Measurements from ENCODE around the gene NKAIN2.

NKAIN2 gene

GRCh38 chr6:124607119-124607627, 803.5 kb downstream of the NKAIN2 start:
- no peak overlapping the region for H3K27ac ChIP-seq
- TF ChIP-seq CTCF (IDR thresholded peaks at IDR 0.05): no peak
- no peak for TF ChIP-seq ZFX (IDR thresholded peaks at IDR 0.05; ENCODE audit: borderline replicate concordance)

GRCh38 chr6:124613031-124613430, 809.4 kb downstream of the NKAIN2 start:
- TF ChIP-seq ZFX (IDR thresholded peaks at IDR 0.05; ENCODE audit: borderline replicate concordance) (no peak), CTCF (IDR thresholded peaks at IDR 0.05) (no peak)
- H3K27ac ChIP-seq: no peak overlapping the region

- no peak overlapping the region for H3K27ac ChIP-seq
- TF ChIP-seq ZFX (IDR thresholded peaks at IDR 0.05; ENCODE audit: borderline replicate concordance): no peak
- no peak for TF ChIP-seq CTCF (IDR thresholded peaks at IDR 0.05)
Measured at GRCh38 chr6:124622351-124622750, 818.7 kb downstream of the NKAIN2 start.

GRCh38 chr6:124633655-124634054, 830.0 kb downstream of the NKAIN2 start:
- no peak for TF ChIP-seq CTCF (IDR thresholded peaks at IDR 0.05)
- TF ChIP-seq ZFX (IDR thresholded peaks at IDR 0.05; ENCODE audit: borderline replicate concordance): no peak
- H3K27ac ChIP-seq: no peak overlapping the region

DNA sequence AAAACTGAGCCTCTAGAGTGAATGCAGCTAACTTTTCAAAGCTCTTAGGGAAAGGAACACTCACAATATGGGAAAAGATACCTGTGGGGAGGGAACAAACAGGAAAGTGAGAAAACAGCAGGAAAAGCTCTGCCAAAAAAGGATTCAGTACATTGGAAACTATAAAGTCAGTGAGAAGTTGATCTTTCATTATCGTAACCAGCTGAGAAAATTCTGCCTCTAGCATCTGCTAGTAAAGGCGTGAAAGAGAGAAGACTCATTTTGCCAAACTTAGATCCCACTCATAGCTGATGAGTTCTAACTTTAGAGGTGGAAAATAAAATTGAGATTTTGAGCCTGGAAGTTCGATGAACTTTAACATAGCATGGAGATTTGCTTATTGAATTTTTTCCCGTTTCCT, 836.8 kb downstream of the NKAIN2 start:
- H3K27ac ChIP-seq: no peak overlapping the region
- no peak for TF ChIP-seq ZFX (IDR thresholded peaks at IDR 0.05; ENCODE audit: borderline replicate concordance)
- no peak for TF ChIP-seq CTCF (IDR thresholded peaks at IDR 0.05)

GRCh38 chr6:124655866-124656265, 852.2 kb downstream of the NKAIN2 start:
- TF ChIP-seq CTCF (IDR thresholded peaks at IDR 0.05): no peak
- no peak for TF ChIP-seq ZFX (IDR thresholded peaks at IDR 0.05; ENCODE audit: borderline replicate concordance)
- H3K27ac ChIP-seq: no peak overlapping the region

DNA sequence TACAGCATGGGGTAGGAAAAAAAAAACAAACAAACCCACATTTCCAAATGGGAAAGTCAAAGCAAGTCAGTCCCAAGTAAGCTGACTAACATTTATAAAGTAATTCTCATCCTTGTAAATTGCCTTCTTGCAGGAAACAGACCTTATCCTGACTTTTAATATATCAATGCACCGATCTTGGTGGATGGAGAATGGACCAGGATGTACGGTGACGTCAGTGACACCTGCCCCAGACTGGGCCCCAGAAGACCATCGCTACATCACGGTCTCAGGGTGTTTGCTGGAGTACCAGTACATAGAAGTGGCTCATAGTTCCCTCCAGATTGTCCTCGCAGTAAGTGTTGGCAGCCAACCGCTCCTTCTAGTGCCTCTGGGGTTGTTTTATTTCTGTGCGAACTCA, 854.4 kb downstream of the NKAIN2 start:
- no peak overlapping the region for H3K27ac ChIP-seq
- no peak for TF ChIP-seq ZFX (IDR thresholded peaks at IDR 0.05; ENCODE audit: borderline replicate concordance)
- no peak for TF ChIP-seq CTCF (IDR thresholded peaks at IDR 0.05)

All from 22Rv1 (cell line).